ENCODE data around the gene WDR18. TPM values are rescaled to one million over a fixed set of nuclear protein-coding genes. Genes with fewer than 3 reads are reported as not detected.

WDR18 gene
- polyA plus RNA-seq, 1 donor from 2014 or later = 64.9 TPM

- peaks cover 5% of the 10 kb centered on the region for H3K79me2 ChIP-seq (replicated peaks; ENCODE audit: insufficient read depth, low read length)
Measured at GRCh38 chr19:936175-936546, 48.0 kb upstream of the WDR18 start.

DNA sequence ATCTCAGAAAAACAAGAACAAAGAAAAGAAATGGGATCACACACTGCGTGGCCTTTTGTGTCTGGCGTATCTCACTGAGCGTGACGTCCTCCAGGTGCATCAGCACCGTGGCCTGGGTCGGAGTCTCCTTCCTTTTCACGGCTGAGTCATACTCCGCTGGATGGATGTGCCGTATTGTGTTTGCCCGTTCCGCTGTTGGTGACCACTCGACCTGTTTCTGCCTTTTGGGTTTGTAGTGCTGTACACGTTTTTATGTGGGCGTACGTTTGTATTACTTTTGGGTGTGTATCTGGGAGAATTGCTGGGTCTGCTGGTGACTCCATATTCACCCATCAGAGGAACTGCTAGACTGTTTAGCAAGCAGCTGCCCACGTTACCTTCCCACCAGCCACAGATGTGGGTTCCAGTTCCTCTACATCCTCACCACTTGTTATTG, 46.9 kb upstream of the WDR18 start:
- Histone ChIP-seq H3F3A (ENCODE audit: insufficient read depth, low read length, poor library complexity, severe bottlenecking) (no peaks in the 10 kb centered on the region), H3K9me3 (ENCODE audit: low read length) (no peaks in the 10 kb centered on the region), H3K4me2 (ENCODE audit: low read length) (no peak overlapping the region), H3K27ac (ENCODE audit: low read length) (no peak overlapping the region), H3K36me3 (ENCODE audit: insufficient read depth, low read length) (no peaks in the 10 kb centered on the region), H3K9me2 (ENCODE audit: insufficient read depth, low read length) (no peaks in the 10 kb centered on the region), H3K9ac (ENCODE audit: low read length) (no peak overlapping the region), H3K79me2 (replicated peaks; ENCODE audit: insufficient read depth, low read length) (peaks cover 5% of the 10 kb centered on the region), H2AFZ (ENCODE audit: low read depth, low read length) (no peak overlapping the region), H3K4me3 (ENCODE audit: low read length) (no peak overlapping the region), H4K20me1 (ENCODE audit: insufficient read depth) (no peaks in the 10 kb centered on the region), H3K27me3 (ENCODE audit: insufficient read depth, low read depth, low read length) (no peaks in the 10 kb centered on the region)
- TF ChIP-seq EP300 (conservative IDR thresholded peaks at IDR 0.05; ENCODE audit: poor library complexity, severe bottlenecking) = no peak
- no peak for TF ChIP-seq CTCF (IDR thresholded peaks at IDR 0.05; ENCODE audit: poor library complexity, severe bottlenecking)
- TF ChIP-seq, protein P1, sequence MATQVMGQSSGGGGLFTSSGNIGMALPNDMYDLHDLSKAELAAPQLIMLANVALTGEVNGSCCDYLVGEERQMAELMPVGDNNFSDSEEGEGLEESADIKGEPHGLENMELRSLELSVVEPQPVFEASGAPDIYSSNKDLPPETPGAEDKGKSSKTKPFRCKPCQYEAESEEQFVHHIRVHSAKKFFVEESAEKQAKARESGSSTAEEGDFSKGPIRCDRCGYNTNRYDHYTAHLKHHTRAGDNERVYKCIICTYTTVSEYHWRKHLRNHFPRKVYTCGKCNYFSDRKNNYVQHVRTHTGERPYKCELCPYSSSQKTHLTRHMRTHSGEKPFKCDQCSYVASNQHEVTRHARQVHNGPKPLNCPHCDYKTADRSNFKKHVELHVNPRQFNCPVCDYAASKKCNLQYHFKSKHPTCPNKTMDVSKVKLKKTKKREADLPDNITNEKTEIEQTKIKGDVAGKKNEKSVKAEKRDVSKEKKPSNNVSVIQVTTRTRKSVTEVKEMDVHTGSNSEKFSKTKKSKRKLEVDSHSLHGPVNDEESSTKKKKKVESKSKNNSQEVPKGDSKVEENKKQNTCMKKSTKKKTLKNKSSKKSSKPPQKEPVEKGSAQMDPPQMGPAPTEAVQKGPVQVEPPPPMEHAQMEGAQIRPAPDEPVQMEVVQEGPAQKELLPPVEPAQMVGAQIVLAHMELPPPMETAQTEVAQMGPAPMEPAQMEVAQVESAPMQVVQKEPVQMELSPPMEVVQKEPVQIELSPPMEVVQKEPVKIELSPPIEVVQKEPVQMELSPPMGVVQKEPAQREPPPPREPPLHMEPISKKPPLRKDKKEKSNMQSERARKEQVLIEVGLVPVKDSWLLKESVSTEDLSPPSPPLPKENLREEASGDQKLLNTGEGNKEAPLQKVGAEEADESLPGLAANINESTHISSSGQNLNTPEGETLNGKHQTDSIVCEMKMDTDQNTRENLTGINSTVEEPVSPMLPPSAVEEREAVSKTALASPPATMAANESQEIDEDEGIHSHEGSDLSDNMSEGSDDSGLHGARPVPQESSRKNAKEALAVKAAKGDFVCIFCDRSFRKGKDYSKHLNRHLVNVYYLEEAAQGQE (IDR thresholded peaks at IDR 0.05; ENCODE audit: borderline replicate concordance) = no peak
- TF ChIP-seq MXI1 (conservative IDR thresholded peaks at IDR 0.05; ENCODE audit: poor library complexity, severe bottlenecking) = no peak
- TF ChIP-seq RAD21 (conservative IDR thresholded peaks at IDR 0.05) = no peak
- TF ChIP-seq TAF1 (IDR thresholded peaks at IDR 0.05; ENCODE audit: low read depth) = no peak
- no peak for TF ChIP-seq SMC3 (conservative IDR thresholded peaks at IDR 0.05; ENCODE audit: poor library complexity)
- TF ChIP-seq EZH2 (IDR thresholded peaks at IDR 0.05; ENCODE audit: borderline replicate concordance, insufficient read depth, low read length, poor library complexity, severe bottlenecking) = no peak
- TF ChIP-seq POLR2AphosphoS5 (IDR thresholded peaks at IDR 0.05) = no peak

More at GRCh38 chr19:936175-936546, 48.0 kb upstream of the WDR18 start:
- Histone ChIP-seq H3K9ac (ENCODE audit: low read length) (no peak overlapping the region), H4K20me1 (ENCODE audit: insufficient read depth) (no peaks in the 10 kb centered on the region), H3K9me2 (ENCODE audit: insufficient read depth, low read length) (no peaks in the 10 kb centered on the region), H3K4me2 (ENCODE audit: low read length) (no peak overlapping the region), H3K36me3 (ENCODE audit: insufficient read depth, low read length) (no peaks in the 10 kb centered on the region), H2AFZ (ENCODE audit: low read depth, low read length) (no peak overlapping the region), H3K27ac (ENCODE audit: low read length) (no peak overlapping the region), H3K4me3 (ENCODE audit: low read length) (no peak overlapping the region), H3K9me3 (ENCODE audit: low read length) (no peaks in the 10 kb centered on the region), H3F3A (ENCODE audit: insufficient read depth, low read length, poor library complexity, severe bottlenecking) (no peaks in the 10 kb centered on the region), H3K27me3 (ENCODE audit: insufficient read depth, low read depth, low read length) (no peaks in the 10 kb centered on the region)
- TF ChIP-seq RAD21 (conservative IDR thresholded peaks at IDR 0.05) = no peak
- no peak for TF ChIP-seq EZH2 (IDR thresholded peaks at IDR 0.05; ENCODE audit: borderline replicate concordance, insufficient read depth, low read length, poor library complexity, severe bottlenecking)
- TF ChIP-seq MXI1 (conservative IDR thresholded peaks at IDR 0.05; ENCODE audit: poor library complexity, severe bottlenecking) = no peak
- TF ChIP-seq POLR2AphosphoS5 (IDR thresholded peaks at IDR 0.05) = no peak
- TF ChIP-seq TAF1 (IDR thresholded peaks at IDR 0.05; ENCODE audit: low read depth) = no peak
- TF ChIP-seq, protein P1 (IDR thresholded peaks at IDR 0.05; ENCODE audit: borderline replicate concordance) = no peak
- TF ChIP-seq CTCF (IDR thresholded peaks at IDR 0.05; ENCODE audit: poor library complexity, severe bottlenecking) = no peak
